GM23248 (cell line): ENCODE data around the gene MYO5C.

Experiments
- EZH2 ChIP-seq: fragments of 200-600 bp; sonication (generic); IDR thresholded peaks from 2 replicates; pipeline ENCODE4 v1.6.1; 2018; ENCODE audit warnings: antibody characterized with exemption, mild to moderate bottlenecking; ENCODE audit not compliant: insufficient read depth, poor library complexity, severe bottlenecking
- EZH2phosphoT487 ChIP-seq: fragments of 200-600 bp; sonication (generic); IDR thresholded peaks from 2 replicates; pipeline ENCODE4 v1.6.1; 2018; ENCODE audit warnings: antibody characterized with exemption, moderate library complexity, mild to moderate bottlenecking, low read depth; ENCODE audit not compliant: insufficient read depth

DNA sequence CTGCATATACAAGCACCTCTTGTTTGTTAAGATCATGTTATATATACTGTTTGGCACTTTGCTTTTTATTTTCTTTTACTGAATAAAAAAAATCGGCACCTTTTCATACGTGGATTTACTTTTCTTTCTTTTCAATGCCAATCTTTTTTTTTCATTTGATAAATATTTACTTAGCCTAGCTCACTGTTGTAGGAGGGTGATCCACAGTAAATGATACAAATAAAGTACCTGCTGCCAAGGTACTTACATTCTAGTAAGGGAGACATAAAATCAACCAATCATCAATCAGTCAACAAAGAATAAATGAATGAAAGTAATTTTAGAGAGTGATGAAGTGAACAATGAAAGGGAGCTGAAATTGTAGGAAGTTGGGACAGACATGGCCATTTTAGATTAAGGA lies 122.7 kb downstream of the MYO5C start:
- TF ChIP-seq EZH2phosphoT487 = no peak
- TF ChIP-seq EZH2 = no peak
